Measurements from ENCODE around the gene CCDC154.

- TF ChIP-seq CTCF (IDR thresholded peaks at IDR 0.05; ENCODE audit: insufficient read depth, low read depth, low read length) (no peak), EZH2 (IDR thresholded peaks at IDR 0.05; ENCODE audit: insufficient read depth, low read length) (no peak)
Measured at GRCh38 chr16:1493746-1494094, 49.4 kb upstream of the CCDC154 start.
